Activated CD8-positive, alpha-beta memory T cell treated with anti-CD3 and anti-CD28 coated beads for 36 hours (primary cell): ENCODE data around the gene TSNAX. TPM values are rescaled to one million over a fixed set of nuclear protein-coding genes. Genes with fewer than 3 reads are reported as not detected.
"Not testable (repeated sequence)": the region's sequence is repeated elsewhere in the genome, so short reads cannot be mapped to it uniquely, and the experiment has no call there.

Source experiments
- CTCF ChIA-PET: fragments of 350-600 bp; sonication (Branson Sonifier 250); formaldehyde crosslinking; loops from one replicate; lab custom pipeline; 2021; ENCODE audit warnings: antibody characterized with exemption; lab: Charles Lee
- POLR2A ChIA-PET: fragments of 350-600 bp; sonication (Branson Sonifier 250); formaldehyde crosslinking; loops from one replicate; lab custom pipeline; 2021; ENCODE audit warnings: antibody characterized with exemption; lab: Charles Lee
- total RNA-seq, 2 experiments: library from RNA; stranded (reverse); gene quantifications; one replicate each; pipeline ENCODE4 v1.2.3, GENCODE V29; 2021

TSNAX gene
- total RNA-seq, 2 experiments from 2014 or later, result 45.8 to 47.6 TPM

DNA sequence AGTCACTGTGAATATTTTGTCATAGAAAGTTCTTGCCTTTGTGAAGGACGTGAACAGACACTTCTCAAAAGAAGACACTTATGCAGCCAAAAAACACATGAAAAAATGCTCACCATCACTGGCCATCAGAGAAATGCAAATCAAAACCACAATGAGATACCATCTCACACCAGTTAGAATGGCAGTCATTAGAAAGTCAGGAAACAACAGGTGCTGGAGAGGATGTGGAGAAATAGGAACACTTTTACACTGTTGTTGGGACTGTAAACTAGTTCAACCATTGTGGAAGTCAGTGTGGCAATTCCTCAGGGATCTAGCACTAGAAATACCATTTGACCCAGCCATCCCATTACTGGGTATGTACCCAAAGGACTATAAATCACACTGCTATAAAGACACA, 64.8 kb downstream of the TSNAX start:
- CTCF ChIA-PET, POLR2A ChIA-PET: not testable (repeated sequence)

GRCh38 chr1:231594123-231594522, 65.7 kb downstream of the TSNAX start:
- ChIA-PET CTCF (no interaction called here), POLR2A (no interaction called here)

DNA sequence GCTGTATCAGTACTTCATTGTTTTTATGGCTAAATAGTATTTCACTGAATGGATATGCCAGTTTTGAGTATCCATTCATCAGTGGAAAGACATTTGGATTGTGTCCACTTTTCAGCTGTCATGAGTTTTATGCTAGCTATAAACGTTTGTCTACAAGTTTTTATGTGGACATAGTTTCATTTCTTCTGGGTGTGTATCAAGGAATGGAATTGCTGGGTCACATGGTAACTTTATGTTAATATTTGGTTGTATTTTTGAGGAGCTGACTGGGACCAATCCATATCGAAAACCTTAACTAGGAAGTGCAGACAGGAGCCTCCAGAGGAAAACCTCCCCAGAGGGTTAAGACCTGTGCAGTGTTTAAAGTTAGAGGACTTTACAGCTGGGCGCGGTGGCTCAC, 66.3 kb downstream of the TSNAX start:
- CTCF ChIA-PET, result no interaction called here
- POLR2A ChIA-PET, result no interaction called here

DNA sequence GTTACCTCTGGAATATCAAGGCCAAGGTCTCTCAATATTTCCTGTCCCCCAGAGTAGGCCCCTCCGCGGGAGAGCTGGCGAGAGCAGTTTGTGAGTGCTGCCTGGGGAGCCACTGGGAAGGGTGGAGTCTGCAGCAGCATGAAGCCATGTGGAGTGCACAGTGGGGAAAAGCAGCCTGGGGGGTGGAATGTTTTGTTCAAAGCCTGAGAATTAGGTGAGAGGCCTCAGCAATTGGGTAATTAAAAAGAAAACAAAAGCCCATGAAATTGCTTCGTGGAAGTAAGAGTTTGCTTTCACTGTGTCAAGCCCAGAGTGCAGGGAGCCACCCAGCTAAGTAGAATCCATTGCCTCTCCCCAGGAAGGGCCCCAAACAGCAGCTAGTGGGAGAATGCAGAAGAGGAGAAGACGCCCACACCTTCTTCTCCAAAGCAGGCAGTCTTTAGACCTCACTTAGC, 67.9 kb downstream of the TSNAX start:
- POLR2A ChIA-PET, result no interaction called here
- CTCF ChIA-PET, result no interaction called here

DNA sequence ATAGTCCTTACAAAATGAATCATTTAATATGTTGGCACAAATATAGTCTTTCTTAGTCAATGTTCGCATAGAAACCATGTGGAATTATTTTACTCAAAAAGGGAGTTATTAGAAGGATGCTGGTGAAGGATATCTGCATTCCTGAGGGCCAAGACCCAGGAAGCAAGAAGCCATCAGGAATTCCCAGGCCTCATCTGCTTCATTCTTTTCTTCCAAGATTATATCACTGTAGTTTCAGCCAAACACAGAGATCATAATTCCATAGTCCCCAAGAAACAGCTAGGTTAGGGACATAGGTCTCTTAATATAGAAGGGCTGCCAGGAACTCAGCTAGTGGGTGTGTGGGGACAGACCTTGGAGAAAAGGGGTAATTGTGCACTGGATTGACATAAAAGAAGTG, 69.5 kb downstream of the TSNAX start:
- POLR2A ChIA-PET, result no interaction called here
- CTCF ChIA-PET, result no interaction called here

- POLR2A ChIA-PET, result no interaction called here
- CTCF ChIA-PET, result interaction anchor here (3.0 kb wide), 1 partner anchor 285 kb away, joined by 8 read pairs; no protein-coding TSS in a partner anchor
Observed at GRCh38 chr1:231600458-231600976, 72.0 kb downstream of the TSNAX start.

GRCh38 chr1:231601824-231602672, 73.6 kb downstream of the TSNAX start:
- POLR2A ChIA-PET, result no interaction called here
- CTCF ChIA-PET, result interaction anchor here (1.1 to 3.0 kb wide), 3 partner anchors 227 to 287 kb away, joined by 3 to 8 read pairs (median 3); no protein-coding TSS in a partner anchor

DNA sequence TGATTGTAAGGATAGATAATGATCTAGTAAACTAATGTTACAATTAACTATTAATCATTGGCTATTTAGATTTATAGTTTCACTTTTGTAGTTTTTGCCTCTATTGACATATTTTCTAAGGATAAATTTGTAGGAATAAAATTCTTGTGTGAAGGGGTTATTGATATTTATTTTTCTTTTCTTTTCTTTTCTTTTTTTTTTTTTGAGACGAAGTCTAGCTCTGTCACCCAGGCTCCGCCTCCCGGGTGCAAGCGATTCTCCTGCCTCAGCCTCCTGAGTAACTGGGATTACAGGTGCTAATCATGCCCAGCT, 74.2 kb downstream of the TSNAX start:
- ChIA-PET POLR2A (no interaction called here), CTCF (interaction anchor here (0.7 to 3.0 kb wide), 3 partner anchors 227 to 287 kb away, joined by 3 to 8 read pairs (median 3); no protein-coding TSS in a partner anchor)

DNA sequence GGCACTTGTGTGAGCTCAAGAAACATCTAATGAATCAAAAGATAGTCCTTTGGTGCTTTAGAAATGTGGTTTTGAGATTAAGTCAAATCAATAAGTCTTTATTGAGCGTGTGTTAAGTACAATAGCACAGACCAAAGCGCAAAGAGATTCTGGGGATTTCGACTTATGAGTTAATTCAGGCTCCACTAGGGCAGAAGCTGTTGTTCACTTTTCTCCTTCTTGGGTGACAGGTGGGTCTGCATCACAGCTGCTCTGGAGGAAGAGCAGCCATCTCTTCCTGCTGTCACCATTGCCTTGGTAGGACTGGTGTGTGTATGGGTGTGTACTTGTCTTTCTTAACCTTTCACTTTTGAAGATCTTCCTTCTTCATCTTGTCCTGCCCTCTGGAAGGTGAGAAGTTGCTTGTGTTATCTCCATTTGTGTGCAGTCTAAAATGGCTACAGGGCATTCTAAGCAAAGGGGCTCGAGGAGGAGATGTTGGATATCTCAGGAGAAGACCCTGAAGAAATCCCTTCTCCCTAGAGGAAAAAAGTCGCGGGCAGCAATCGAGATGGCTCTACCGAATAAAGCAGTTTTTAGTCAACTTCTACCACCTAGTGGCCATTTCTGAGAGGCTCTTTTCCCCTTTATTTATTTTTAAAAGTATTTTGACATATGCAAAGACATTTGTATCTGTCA, 75.3 kb downstream of the TSNAX start:
- POLR2A ChIA-PET, result no interaction called here
- CTCF ChIA-PET, result interaction anchor here (0.7 kb wide), 1 partner anchor 809 kb away, joined by 5 read pairs; no protein-coding TSS in a partner anchor

DNA sequence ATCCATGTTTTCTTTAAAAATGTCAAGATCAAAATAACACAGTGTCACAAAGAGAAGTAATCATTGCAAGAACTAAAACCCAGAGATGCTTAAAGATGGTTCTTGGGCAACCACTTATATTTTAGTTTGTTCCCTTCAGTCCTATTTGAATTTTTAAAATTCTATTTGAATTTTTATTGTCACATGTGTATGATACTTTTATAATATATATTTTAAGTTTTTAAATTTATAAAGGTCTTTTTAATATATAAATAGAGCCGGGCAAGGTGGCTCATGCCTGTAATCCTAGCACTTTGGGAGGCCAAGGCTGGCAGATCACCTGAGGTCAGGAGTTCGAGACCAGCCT, 75.8 kb downstream of the TSNAX start:
- CTCF ChIA-PET, result interaction anchor here (2.7 kb wide), 1 partner anchor 289 kb away, joined by 7 read pairs; no protein-coding TSS in a partner anchor
- POLR2A ChIA-PET, result no interaction called here

DNA sequence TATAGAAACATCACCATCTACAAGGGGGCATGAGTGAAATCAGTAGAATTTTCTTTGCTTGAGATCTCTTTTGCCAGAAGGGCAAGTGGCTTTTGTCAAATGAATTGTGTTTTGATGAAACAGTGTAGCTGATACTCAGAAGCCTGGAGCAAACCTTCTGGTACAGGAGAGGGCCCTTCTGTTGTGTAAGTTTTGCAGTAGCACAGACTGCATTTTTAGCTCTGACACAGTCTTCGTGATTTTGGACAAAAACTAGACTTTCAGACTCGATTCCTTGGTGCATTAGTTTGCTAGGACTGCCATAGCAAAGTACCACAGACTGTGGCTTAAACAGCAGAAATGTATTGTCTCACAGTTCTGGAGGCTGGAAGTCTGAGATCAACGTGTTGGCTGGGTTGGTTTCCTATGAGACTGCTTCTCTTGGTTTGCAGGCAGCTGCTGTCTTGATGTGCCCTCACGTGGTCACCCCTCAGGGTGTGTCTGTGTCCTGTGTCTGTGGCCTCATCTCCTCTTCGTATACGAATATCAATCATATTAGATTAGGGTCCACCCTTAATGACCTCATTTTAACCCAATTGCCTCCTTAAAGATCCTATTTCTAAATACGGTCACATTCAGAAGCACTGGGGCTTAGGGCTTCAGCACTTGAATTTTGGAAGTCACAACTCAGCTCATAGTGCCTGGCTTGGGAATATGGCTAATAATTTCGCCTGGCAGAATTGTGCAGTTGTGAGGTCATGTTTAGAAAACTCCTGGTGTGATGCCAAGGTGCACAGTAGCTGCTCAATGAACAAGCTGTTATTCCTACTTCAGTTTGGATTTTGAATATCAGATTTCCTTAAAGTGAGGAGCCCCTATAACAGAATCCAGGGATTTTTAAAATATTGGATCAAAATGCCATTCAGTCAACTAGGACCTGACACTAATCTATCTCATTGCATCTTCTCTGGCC, 77.0 kb downstream of the TSNAX start:
- ChIA-PET CTCF (interaction anchor here (2.7 kb wide), 1 partner anchor 290 kb away, joined by 7 read pairs; no protein-coding TSS in a partner anchor), POLR2A (no interaction called here)

- ChIA-PET CTCF (interaction anchor here (2.7 kb wide), 1 partner anchor 291 kb away, joined by 7 read pairs; no protein-coding TSS in a partner anchor), POLR2A (no interaction called here)
Observed at GRCh38 chr1:231606712-231607111, 78.2 kb downstream of the TSNAX start.

DNA sequence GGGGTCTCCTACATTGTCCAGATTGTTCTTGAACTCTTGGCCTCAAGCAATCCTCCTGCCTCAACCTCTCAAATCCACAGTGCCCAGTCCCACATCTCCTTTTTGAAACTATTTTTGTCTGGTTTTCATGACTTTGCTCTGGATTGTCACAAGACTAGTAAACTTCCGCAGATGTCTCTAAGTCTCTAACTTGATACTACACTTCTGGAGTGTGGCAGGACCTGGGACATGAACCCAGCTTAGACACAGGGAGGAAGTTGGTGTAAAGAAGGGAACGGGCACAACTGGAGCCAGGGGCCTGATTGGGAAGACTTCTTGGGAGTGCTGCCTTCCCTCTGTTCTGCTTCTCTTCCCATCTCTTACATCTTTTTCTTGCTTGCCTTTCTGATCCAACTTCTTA, 81.9 kb downstream of the TSNAX start:
- ChIA-PET POLR2A (no interaction called here), CTCF (no interaction called here)

- POLR2A ChIA-PET, result no interaction called here
Observed at GRCh38 chr1:231611111-231611510, 82.6 kb downstream of the TSNAX start.

DNA sequence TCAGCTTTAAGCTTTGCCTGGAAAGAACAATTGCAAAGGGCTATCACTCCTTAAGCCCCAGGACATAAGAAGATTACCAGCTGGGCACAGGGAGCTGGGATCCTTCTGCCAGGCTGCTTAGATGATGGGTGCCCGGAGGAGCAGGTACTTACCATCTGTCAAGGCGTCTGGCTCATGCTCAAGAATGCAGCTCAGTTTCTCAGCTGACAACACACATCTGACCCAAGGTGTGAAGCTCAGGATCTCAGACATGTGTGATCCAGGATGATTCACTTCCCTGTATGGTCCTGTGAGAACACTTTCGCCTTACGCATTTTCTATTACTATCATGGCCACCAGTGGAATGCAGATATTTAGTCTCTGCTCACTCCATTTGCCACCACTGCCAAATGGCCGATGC, 83.4 kb downstream of the TSNAX start:
- POLR2A ChIA-PET, result no interaction called here
- CTCF ChIA-PET, result no interaction called here

More at GRCh38 chr1:231611111-231611510, 82.6 kb downstream of the TSNAX start:
- CTCF ChIA-PET, result no interaction called here

GRCh38 chr1:231612393-231613089, 84.1 kb downstream of the TSNAX start:
- ChIA-PET CTCF (no interaction called here), POLR2A (no interaction called here)

- ChIA-PET CTCF (no interaction called here), POLR2A (no interaction called here)
Observed at GRCh38 chr1:231613419-231614349, 85.2 kb downstream of the TSNAX start.
